ENCODE data around the gene RUFY3.
A peak's percentile ranks its signal among the peaks of the same experiment; 100 is the strongest.

GRCh38 chr4:70734168-70734954, 12.6 kb downstream of the RUFY3 start:
- TF ChIP-seq POLR2AphosphoS5 (IDR thresholded peaks at IDR 0.05; ENCODE audit: low read depth) (peak; percentile 40; the same call in 1 of the 2 replicates), CTCF (IDR thresholded peaks at IDR 0.05; ENCODE audit: insufficient read depth, low read length) (no peak), GABPA (IDR thresholded peaks at IDR 0.05; ENCODE audit: low read depth) (no peak), REST (IDR thresholded peaks at IDR 0.05; ENCODE audit: insufficient replicate concordance, low read depth) (no peak)
